T47D (cell line): ENCODE measurements around the gene MYADML2.

Experiments
- DNase-seq, 2 experiments: peaks; one replicate each; pipeline versions ENCODE4 v3.0.0 to v3.0.0-alpha.2; 2011 to 2012; ENCODE audit warnings: low read depth in 1 of 2, low spot score in 1 of 2
- JUND ChIP-seq: IDR thresholded peaks from 2 replicates; pipeline ENCODE4 v1.6.1; 2012; ENCODE audit warnings: low read depth
- in situ Hi-C: cut with HindIII; loops from 2 replicates; pipeline ENCODE4 v1.10.0; 2016; ENCODE audit warnings: low sequenced_read_pairs, low pct_unique_long_range_greater_than_20kb

MYADML2 gene

GRCh38 chr17:81903896-81904599 is 43.0 kb downstream of the MYADML2 start:
- in situ Hi-C loops, result no loop called here
- TF ChIP-seq JUND, result no peak
- no peak for DNase-seq

GRCh38 chr17:81903415-81903831 is 43.6 kb downstream of the MYADML2 start:
- no peak for DNase-seq
- TF ChIP-seq JUND, result no peak
- in situ Hi-C loops, result no loop called here

- in situ Hi-C loops, result no loop called here
- no peak for DNase-seq
- TF ChIP-seq JUND, result no peak
Measured at GRCh38 chr17:81902653-81903414, 44.2 kb downstream of the MYADML2 start.

- in situ Hi-C loops, result no loop called here
- TF ChIP-seq JUND, result no peak
- no peak for DNase-seq
Measured at GRCh38 chr17:81902023-81902652, 44.9 kb downstream of the MYADML2 start, which contains the start of gene NPB. Gene NPB, plus strand, starts transcription at chr17:81902238. Its CDS starts 40 bp downstream, at chr17:81902278.

- in situ Hi-C loops, result no loop called here
- DNase-seq, result no peak
Measured at GRCh38 chr17:81901167-81902022, 45.6 kb downstream of the MYADML2 start.

GRCh38 chr17:81900181-81900820 is 46.7 kb downstream of the MYADML2 start:
- in situ Hi-C loops, result no loop called here
- no peak for DNase-seq
- no peak for TF ChIP-seq JUND

More at GRCh38 chr17:81901167-81902022, 45.6 kb downstream of the MYADML2 start:
- TF ChIP-seq JUND, result no peak

- no peak for DNase-seq
- in situ Hi-C loops, result no loop called here
- no peak for TF ChIP-seq JUND
Measured at GRCh38 chr17:81899514-81900166, 47.4 kb downstream of the MYADML2 start.

- DNase-seq, result no peak
- no peak for TF ChIP-seq JUND
- in situ Hi-C loops, result no loop called here
Measured at GRCh38 chr17:81898885-81899284, 48.1 kb downstream of the MYADML2 start.

- DNase-seq, result no peak
- in situ Hi-C loops, result no loop called here
- no peak for TF ChIP-seq JUND
Measured at GRCh38 chr17:81898029-81898866, 48.8 kb downstream of the MYADML2 start.

- TF ChIP-seq JUND, result no peak
- in situ Hi-C loops, result no loop called here
- DNase-seq, result no peak
Measured at GRCh38 chr17:81895400-81895799, 51.6 kb downstream of the MYADML2 start.

- in situ Hi-C loops, result no loop called here
- DNase-seq, result no peak
- no peak for TF ChIP-seq JUND
Measured at GRCh38 chr17:81891303-81891552, 55.8 kb downstream of the MYADML2 start.
